GM13977 (cell line): ENCODE data around the gene TCF12.

Source experiments
- DNase-seq: peaks from one replicate; pipeline ENCODE4 v3.0.0; 2012; ENCODE audit warnings: low spot score
- in situ Hi-C: fragments of 300-500 bp; cut with MboI; formaldehyde crosslinking; loops from one replicate; pipeline ENCODE4 v1.12.0; 2022; ENCODE audit warnings: low sequenced_read_pairs, low pct_unique_long_range_greater_than_20kb, mixed read lengths, inconsistent platforms; ENCODE audit not compliant: unreplicated experiment
- TF ChIP-seq, protein P1 (sequence below): IDR thresholded peaks from 2 replicates; pipeline ENCODE4 v1.5.1; 2012; ENCODE audit warnings: mild to moderate bottlenecking, control low read depth; ENCODE audit not compliant: insufficient read depth; ENCODE audit errors: extremely low read depth, missing control alignments

Gene TCF12

DNA sequence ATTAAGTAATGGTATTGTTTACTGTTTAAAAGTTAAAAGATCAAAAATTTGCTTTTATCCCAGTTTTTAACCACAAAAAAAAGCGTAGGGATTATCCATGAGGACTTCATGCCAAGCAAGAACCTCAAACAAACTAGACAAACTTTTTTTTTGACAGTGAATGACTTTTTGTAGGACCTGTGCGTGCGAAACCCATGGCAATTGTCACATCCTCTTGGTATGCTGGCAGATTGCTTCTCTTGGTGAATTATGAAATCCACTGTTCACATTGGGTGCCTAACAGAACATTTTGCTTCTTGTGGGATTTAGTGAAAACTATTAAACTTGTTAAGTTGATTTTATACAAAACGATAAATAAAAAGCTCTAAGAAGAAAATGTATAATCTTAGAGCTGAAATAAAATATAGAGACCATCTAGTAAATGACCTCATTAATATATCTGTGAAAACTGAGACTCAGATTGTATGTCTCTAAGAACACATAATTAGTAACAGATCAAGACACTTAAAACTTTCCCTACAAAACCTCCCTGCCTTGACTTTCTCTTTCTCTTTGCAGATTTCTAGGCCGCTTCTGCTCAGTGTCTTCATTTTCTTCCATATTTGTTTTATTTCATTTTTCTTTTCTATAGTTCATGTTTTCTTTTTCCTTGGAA, 370.6 kb downstream of the TCF12 start:
- TF ChIP-seq, protein P1, sequence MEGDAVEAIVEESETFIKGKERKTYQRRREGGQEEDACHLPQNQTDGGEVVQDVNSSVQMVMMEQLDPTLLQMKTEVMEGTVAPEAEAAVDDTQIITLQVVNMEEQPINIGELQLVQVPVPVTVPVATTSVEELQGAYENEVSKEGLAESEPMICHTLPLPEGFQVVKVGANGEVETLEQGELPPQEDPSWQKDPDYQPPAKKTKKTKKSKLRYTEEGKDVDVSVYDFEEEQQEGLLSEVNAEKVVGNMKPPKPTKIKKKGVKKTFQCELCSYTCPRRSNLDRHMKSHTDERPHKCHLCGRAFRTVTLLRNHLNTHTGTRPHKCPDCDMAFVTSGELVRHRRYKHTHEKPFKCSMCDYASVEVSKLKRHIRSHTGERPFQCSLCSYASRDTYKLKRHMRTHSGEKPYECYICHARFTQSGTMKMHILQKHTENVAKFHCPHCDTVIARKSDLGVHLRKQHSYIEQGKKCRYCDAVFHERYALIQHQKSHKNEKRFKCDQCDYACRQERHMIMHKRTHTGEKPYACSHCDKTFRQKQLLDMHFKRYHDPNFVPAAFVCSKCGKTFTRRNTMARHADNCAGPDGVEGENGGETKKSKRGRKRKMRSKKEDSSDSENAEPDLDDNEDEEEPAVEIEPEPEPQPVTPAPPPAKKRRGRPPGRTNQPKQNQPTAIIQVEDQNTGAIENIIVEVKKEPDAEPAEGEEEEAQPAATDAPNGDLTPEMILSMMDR = no peak
- in situ Hi-C loops = no loop called here
- no peak for DNase-seq

DNA sequence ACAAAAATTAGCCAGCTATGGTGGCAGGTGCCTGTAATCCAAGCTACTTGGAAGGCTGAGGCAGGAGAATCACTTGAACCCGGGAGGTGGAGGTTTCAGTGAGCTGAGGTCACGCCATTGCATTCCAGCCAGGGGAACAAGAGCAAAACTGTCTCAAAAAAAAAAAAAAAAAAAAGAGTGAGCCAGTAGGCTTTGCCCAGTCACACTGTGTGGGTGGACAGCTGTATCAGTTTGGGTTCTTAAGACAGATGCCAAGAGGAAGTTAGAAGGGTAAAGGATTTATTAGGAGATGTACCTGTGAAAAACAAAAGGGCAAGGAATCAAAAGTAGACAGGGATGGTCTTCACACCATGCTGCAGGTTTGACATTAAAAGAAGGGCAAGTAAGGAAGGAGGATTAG, 371.7 kb downstream of the TCF12 start:
- in situ Hi-C loops = no loop called here
- TF ChIP-seq, protein P1 = no peak

DNA sequence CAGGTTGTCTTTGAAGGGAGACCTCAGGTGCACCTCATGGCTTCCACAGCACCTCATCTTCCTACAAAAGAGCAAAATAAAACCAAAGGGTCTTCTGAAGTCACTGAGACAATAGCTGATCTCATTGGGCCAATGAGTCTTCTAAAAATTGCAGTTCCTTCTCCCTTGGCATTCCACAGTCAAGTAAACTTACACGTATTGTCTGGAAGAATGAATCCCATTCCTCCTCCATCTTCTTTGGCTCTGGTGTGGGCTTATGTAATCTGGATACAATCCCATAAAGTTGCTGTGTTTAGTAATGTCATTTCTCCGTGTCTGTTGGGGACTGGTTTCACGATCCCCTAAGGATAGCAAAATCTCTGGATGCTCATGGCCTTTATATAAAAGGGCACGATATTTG, 372.4 kb downstream of the TCF12 start:
- in situ Hi-C loops = no loop called here
- DNase-seq = no peak

More for the DNA sequence above, 371.7 kb downstream of the TCF12 start:
- no peak for DNase-seq

DNA sequence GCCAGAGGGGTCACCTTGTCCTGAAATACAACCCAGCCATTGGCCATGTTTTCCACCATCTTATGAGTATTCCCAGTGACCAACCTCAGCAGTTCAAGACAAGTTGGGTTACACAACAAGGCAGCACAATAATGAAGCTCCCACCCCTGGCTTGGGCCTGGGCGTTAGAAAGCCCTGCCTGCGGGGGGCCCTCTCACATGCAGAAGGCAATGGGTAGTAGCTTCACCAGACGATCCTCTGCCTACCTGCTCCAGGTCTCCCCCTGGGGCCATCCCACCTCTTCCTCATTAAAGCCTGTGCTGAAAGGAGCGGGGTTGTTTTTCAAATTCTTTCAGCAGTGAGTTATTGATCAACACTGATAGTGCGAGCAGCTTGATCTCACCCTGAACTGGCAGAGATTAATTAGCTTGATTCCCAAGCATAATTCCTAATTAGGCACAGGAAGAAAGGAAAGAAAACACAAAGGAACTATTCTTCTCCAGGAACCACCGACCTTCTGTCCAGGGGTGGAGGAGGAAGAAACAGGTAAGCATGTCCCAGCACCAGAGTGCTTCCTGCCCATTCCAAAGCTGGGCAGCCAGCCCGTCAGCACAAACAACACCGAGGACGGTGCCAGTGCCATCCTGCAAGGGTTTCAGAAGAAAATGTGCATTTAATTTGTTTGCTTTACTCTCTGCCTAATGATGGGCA, 378.2 kb downstream of the TCF12 start:
- TF ChIP-seq, protein P1 = no peak
- no peak for DNase-seq
- in situ Hi-C loops = no loop called here

More for the DNA sequence above, 372.4 kb downstream of the TCF12 start:
- TF ChIP-seq, protein P1 = no peak

DNA sequence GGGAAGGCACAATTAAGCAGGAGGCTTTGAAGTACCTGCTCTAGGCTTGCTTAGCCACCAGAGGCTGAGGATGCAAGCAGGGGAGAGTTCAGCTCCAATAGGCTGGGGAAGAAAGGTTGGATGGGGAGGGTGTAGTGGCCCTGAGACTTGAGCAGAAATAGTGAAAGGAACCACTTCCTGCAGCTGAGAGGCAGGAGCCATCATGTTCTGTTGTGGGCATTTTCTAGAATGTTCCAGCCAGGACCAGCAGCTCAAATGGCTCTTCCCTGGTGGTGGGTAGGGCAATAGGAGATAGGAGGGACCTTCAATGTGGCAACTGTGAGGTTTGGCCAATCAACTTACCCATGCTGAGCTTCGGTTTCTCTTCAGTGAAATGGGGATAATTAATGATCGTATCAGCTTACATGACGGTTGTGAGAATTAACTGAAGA, 378.7 kb downstream of the TCF12 start:
- in situ Hi-C loops = no loop called here
- DNase-seq = no peak
- TF ChIP-seq, protein P1 = no peak

DNA sequence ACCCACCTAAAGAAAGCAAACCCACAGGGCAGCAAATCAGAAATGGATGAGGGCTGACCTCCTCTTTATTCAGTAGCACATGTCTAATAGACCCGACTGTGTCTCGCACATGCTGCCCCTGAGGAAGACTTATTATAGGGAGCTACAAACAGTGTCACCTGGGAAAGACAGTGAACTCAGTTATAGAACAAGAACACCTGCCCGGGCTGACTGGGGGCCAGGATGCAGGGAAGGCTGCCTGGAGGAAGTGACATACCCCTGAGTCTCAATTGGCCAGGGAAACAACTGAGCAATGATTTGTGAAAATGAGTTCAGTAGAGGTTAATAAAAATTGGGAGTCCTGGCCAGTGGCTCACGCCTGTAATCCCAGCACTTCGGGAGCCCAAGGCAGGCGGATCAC, 379.2 kb downstream of the TCF12 start:
- TF ChIP-seq, protein P1 = no peak
- in situ Hi-C loops = no loop called here
- no peak for DNase-seq
